IMR-90 (cell line): ENCODE measurements around the gene SRD5A3.

ENCODE experiments used
- BHLHE40 ChIP-seq: fragments of 150-350 bp; IDR thresholded peaks from 2 replicates; pipeline ENCODE4 v1.6.1; 2016; ENCODE audit warnings: mild to moderate bottlenecking, low read depth, low read length
- CEBPB ChIP-seq: IDR thresholded peaks from 2 replicates; pipeline ENCODE4 v1.6.1; 2012; ENCODE audit warnings: low read depth, low read length, improper control_type of control experiment
- CTCF ChIP-seq: conservative IDR thresholded peaks from 2 replicates; pipeline ENCODE4 v1.5.1; 2012; ENCODE audit warnings: mild to moderate bottlenecking, low read depth, low read length, improper control_type of control experiment
- MXI1 ChIP-seq: IDR thresholded peaks from 2 replicates; pipeline ENCODE4 v1.6.1; 2012; ENCODE audit warnings: low read depth, mild to moderate bottlenecking, low read length, moderate library complexity, borderline replicate concordance
- NFE2L2 ChIP-seq: fragments of 150-350 bp; IDR thresholded peaks from 2 replicates; pipeline ENCODE4 v1.6.1; 2016; ENCODE audit warnings: low read depth, mild to moderate bottlenecking, low read length
- POLR2A ChIP-seq: IDR thresholded peaks from 2 replicates; pipeline ENCODE4 v1.6.1; 2012; ENCODE audit warnings: mild to moderate bottlenecking, low read depth, low read length
- RAD21 ChIP-seq: IDR thresholded peaks from 2 replicates; pipeline ENCODE4 v1.6.1; 2012; ENCODE audit warnings: low read length, improper control_type of control experiment
- RCOR1 ChIP-seq: IDR thresholded peaks from 2 replicates; pipeline ENCODE4 v1.6.1; 2012; ENCODE audit warnings: mild to moderate bottlenecking, low read length, improper control_type of control experiment; ENCODE audit not compliant: insufficient replicate concordance
- RFX5 ChIP-seq: IDR thresholded peaks from 2 replicates; pipeline ENCODE4 v1.8.0; 2012; ENCODE audit warnings: low read depth, mild to moderate bottlenecking, low read length, moderate library complexity
- SMC3 ChIP-seq: fragments of 150-350 bp; IDR thresholded peaks from 2 replicates; pipeline ENCODE4 v1.6.1; 2016; ENCODE audit warnings: low read depth, mild to moderate bottlenecking, antibody characterized with exemption, low read length, moderate library complexity
- USF2 ChIP-seq: fragments of 150-350 bp; IDR thresholded peaks from 2 replicates; pipeline ENCODE4 v1.6.1; 2017; ENCODE audit warnings: mild to moderate bottlenecking, antibody characterized with exemption, low read length, low read depth

- TF ChIP-seq CTCF = no peak
- TF ChIP-seq POLR2A = no peak
- TF ChIP-seq USF2 = no peak
- TF ChIP-seq CEBPB = no peak
- no peak for TF ChIP-seq SMC3
- no peak for TF ChIP-seq RCOR1
- TF ChIP-seq RFX5 = no peak
- no peak for TF ChIP-seq BHLHE40
- no peak for TF ChIP-seq NFE2L2
- no peak for TF ChIP-seq RAD21
- TF ChIP-seq MXI1 = no peak
Observed at GRCh38 chr4:55366621-55367020, 20.6 kb downstream of the SRD5A3 start.
